K562 treated with DMSO at 1 percent for 24 hours (cell line): Measurements from ENCODE around the gene WDR35. TPM values are rescaled to one million over a fixed set of nuclear protein-coding genes. Genes with fewer than 3 reads are reported as not detected.

Source experiments
- total RNA-seq: library from RNA; unstranded; fragments of 300-600 nt; gene quantifications from 2 replicates; pipeline ENCODE4 v1.2.3, GENCODE V29; 2022; ENCODE audit warnings: low read depth; ENCODE audit not compliant: insufficient read depth

The WDR35 gene
- 1.2 and 2.9 TPM in 2 replicates for total RNA-seq

DNA sequence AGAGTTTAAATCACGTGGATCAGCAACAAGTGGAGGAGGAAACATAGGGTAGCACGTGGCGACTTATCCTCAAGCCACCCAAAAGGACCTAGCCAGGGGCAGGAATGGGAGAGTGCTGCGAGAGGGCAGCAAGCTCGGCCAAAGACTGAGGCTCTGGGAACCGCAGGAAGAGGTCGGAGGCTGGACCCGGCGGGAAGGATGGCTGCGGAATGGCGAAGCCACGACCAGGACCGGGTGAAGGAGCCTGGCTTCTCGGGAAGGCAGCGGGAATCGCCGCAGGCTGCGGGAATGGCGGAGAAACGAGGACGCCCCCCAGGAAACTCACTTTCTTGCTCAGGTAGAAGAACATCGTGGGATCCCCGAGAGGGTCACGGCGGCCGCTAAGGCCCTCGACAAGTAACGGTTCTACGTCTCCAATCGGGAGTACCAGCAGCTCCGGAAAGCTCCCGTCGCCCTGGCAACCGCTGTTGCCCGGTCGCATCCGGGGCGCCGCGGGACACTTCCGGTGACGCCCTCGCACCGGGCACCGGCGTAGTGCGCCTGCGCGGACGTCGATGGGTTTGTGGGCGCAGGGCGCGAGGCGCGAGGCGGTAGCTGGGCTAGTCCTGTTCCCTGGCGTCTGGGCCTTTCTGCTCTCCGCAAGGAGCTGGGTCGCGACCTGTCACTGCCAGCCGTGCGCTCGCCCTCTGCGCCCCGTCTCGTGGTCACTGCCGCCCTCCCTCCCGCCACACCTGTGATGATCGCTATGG, at the start of gene WDR35:
TSS of gene WDR35 (minus strand) at position 439 of the 749 bp plus-strand sequence. CDS start at position 349, 90 bp downstream.

DNA sequence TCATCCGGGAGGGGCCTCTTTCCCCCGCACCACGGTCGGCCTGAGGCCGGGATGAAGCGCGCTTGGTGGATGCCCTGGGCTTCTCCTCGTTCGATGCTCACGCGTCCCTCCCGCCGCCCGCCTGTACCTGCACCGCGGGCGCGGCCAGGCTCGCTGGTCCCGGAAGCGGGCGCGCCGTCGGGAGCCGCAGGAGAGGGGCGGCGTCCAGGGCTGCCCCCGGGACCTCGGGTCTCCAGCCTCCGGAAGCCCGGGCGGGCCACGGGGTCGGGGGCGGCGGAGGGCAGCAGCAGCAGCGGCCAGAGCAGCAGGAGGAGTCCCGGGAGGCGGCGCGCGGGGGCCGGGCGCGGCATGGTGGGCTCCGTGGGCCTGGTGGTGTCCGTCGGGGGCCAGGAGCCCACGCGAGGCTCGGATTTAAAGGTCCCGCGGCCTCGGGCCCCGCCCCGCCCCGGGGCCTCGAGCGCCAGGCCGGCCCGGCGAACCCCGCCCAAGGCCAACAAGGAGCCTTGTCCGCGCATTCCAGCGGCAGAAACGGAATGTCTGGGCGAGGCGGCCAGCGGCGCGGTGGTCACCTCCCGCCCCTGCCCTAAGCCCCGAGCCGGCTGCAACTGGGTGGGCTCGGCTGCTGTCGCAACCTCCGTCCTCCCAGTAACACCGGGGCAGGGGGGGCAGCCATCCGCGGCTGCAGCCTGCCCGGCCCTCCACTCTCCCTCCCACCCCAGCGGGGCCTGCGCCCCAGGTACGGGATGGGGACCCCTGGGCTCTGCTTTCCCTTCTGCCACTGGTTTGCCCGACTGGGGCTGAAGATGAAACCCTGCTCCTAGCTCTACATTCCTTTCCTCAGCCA, 22.6 kb upstream of the WDR35 start, which contains the start of gene MATN3:
TSS of gene MATN3 (minus strand) at position 387 of the 844 bp plus-strand sequence. CDS start at position 350, 37 bp downstream.

DNA sequence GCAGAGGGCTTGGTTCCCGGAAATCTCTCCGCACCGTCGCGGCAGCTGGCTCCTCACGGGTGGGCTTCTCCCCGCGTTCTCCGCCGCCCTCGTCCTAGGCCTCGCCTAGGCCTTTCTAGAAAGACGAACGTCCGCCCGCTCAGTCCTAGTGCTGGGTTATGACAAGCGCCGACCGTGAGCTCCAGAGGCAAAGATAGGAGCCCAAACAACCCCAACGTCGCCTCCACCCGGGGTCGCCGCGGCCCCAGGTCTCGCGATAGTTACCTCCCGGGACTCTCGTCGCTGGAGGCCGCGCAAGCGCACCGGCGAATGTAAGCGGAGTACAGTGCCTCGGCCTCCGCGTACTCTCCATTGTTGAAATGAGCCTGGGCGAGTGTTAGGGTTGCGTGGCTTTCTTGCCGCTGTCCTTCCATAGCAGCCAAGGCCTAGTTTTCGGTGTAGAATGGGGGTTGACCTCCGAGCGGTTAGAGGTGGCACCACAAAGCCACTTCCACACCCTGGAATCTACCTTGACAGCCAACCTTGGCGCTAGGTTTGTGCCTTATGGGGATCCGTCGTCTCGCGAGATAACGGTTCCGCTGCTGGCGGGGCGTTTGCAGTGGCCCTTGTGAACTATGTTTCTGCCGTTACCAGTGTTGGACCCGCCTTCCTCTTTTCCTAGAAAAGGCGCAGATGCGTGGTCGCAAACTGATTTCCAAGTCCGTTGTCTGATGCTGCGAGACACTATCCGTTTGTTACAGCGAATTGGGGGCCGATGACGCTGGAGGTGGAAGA, 88.3 kb downstream of the WDR35 start, which contains the start of gene TTC32:
TSS of gene TTC32 (minus strand) at position 542 of the 774 bp plus-strand sequence. CDS start at position 413, 129 bp downstream.

Other genes with a start within 250 kb of the WDR35 start
- 15.3 and 16.0 TPM in 2 replicates for gene TTC32, start 88.1 kb downstream of the WDR35 start, total RNA-seq
- gene MATN3, start 22.6 kb upstream of the WDR35 start, total RNA-seq, result not detected in 2 replicates
- gene LAPTM4A, start 61.5 kb upstream of the WDR35 start, total RNA-seq, result 60.9 and 69.4 TPM in 2 replicates
- gene SDC1, start 235.0 kb upstream of the WDR35 start, total RNA-seq, result 0.49 and 0.81 TPM in 2 replicates